Fibroblast of lung (primary cell): ENCODE measurements around the gene TRAPPC14.

ENCODE experiments used
- CTCF ChIP-seq, 2 donors: IDR thresholded peaks in 1 of 2; conservative IDR thresholded peaks in 1 of 2; 1 replicate in 1 of 2; 2 replicates in 1 of 2; pipeline ENCODE4 v1.5.1; 2011 to 2012; ENCODE audit warnings: low read length in 2 of 2, control low read depth in 1 of 2, inconsistent platforms in 1 of 2, low read depth in 1 of 2, mild to moderate bottlenecking in 1 of 2
- EZH2 ChIP-seq: IDR thresholded peaks from 2 replicates; pipeline ENCODE4 v1.5.1; 2012; ENCODE audit warnings: low read length, control low read depth, mild to moderate bottlenecking; ENCODE audit errors: missing control alignments

DNA sequence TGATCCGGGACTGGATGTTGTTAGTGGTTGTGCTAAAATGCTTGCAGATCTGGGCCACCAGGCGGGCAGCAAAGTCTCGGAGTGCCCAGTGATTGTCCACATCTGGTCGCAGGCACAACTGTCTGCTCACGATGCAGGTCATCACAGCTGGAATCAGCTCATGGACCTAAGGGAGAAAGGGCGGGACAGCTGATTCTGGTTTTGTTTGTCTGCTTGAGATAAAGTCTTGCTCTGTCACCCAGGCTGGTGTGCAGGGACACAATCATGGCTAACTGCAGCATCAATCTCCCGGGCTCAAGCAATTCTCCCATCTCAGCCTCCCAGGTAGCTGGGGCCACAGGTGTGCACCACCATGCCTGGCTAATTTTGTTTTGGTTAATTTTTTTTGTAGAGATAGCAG, 47.4 kb downstream of the TRAPPC14 start:
- TF ChIP-seq EZH2 = no peak
- no peak for TF ChIP-seq CTCF (conservative IDR thresholded peaks at IDR 0.05 in 1 of 2, IDR thresholded peaks at IDR 0.05 in 1 of 2; ENCODE audit: low read depth in 1 of 2, low read length in 2 of 2)
